CD4-positive, alpha-beta T cell treated with Interleukin-2 at 100 ng/mL for 4 hours (primary cell): Measurements from ENCODE around the gene HPX.

Experiments
- DNase-seq: peaks from one replicate; pipeline ENCODE4 v3.0.0-alpha.2; 2020; ENCODE audit warnings: low spot score

Gene HPX

GRCh38 chr11:6391537-6392134 lies 49.2 kb downstream of the HPX start:
- no peak for DNase-seq

- no peak for DNase-seq
These were observed 49.9 kb downstream of the HPX start for GRCh38 chr11:6390718-6391469.

- peak; percentile 95 for DNase-seq
These were observed 50.7 kb downstream of the HPX start, which contains the start of gene SMPD1 for GRCh38 chr11:6389905-6390717. Gene SMPD1 (plus strand): TSS chr11:6390474. CDS start chr11:6390599, 125 bp downstream.

GRCh38 chr11:6388748-6389147 lies 52.0 kb downstream of the HPX start:
- DNase-seq, result no peak

GRCh38 chr11:6387811-6388599 lies 52.8 kb downstream of the HPX start:
- no peak for DNase-seq

- DNase-seq, result no peak
These were observed 55.6 kb downstream of the HPX start for GRCh38 chr11:6385046-6385777.
